Measurements from ENCODE around the gene ACOT12. TPM values are rescaled to one million over a fixed set of nuclear protein-coding genes. Genes with fewer than 3 reads are reported as not detected.

ACOT12 gene
- total and polyA plus RNA-seq, 2 experiments from 2014 or later, result not detected

GRCh38 chr5:81286059-81286617 is 107.8 kb downstream of the ACOT12 start:
- Histone ChIP-seq H3K36me3 (no peaks in the 10 kb centered on the region), H3K4me1 (ENCODE audit: low read depth) (no peaks in the 10 kb centered on the region), H3K9me3 (ENCODE audit: low read depth) (no peaks in the 10 kb centered on the region), H3K27me3 (no peaks in the 10 kb centered on the region), H3K27ac (no peak overlapping the region), H3K4me3 (no peak overlapping the region)
- TF ChIP-seq CTCF (IDR thresholded peaks at IDR 0.05; ENCODE audit: low read depth, low read length), result no peak
- DNase-seq (ENCODE audit: low read depth in 1 of 2, low spot score in 1 of 2), result no peak

GRCh38 chr5:81283976-81284375 is 110.0 kb downstream of the ACOT12 start:
- H3K27ac ChIP-seq, result no peak overlapping the region
- no peak for TF ChIP-seq CTCF (IDR thresholded peaks at IDR 0.05; ENCODE audit: low read depth, low read length)

More at GRCh38 chr5:81283976-81284375, 110.0 kb downstream of the ACOT12 start:
- H3K4me1 ChIP-seq (ENCODE audit: low read depth), result no peaks in the 10 kb centered on the region
- H3K36me3 ChIP-seq, result no peaks in the 10 kb centered on the region
- H3K9me3 ChIP-seq (ENCODE audit: low read depth), result no peaks in the 10 kb centered on the region
- no peak overlapping the region for H3K4me3 ChIP-seq
- no peaks in the 10 kb centered on the region for H3K27me3 ChIP-seq
- DNase-seq (ENCODE audit: low read depth in 1 of 2, low spot score in 1 of 2), result peak in 1 of 2 donors; percentile 22

Other genes starting within 250 kb of the ACOT12 start
- 37.1 and 83.5 TPM in 2 replicates for gene CKMT2, start 160.8 kb downstream of the ACOT12 start, total RNA-seq
- 25.8 and 62.6 TPM in 2 replicates for gene CKMT2, start 160.8 kb downstream of the ACOT12 start, polyA plus RNA-seq
- 14.3 and 18.6 TPM in 2 replicates for gene ZCCHC9, start 92.5 kb downstream of the ACOT12 start, total RNA-seq
- gene ZCCHC9, start 92.5 kb downstream of the ACOT12 start, polyA plus RNA-seq, result 18.7 and 21.6 TPM in 2 replicates

Data from cardiac muscle cell (in vitro differentiated cells and primary cell).